ENCODE measurements around the gene HNRNPH2. TPM values are rescaled to one million over a fixed set of nuclear protein-coding genes. Genes with fewer than 3 reads are reported as not detected.

The HNRNPH2 gene
- total and polyA plus RNA-seq, 12 donors, result 30.7 to 74.9 (median 59.3) TPM

- ATAC-seq (peak in 6 of 8 donors; percentile 29 to 94 (median 63)), DNase-seq (peak in 1 of 2 donors; percentile 32)
- H3K27me3 ChIP-seq, result no peaks in the 10 kb centered on the region
- H3K9me3 ChIP-seq, result peaks cover 0 to 2% (median 0%) of the 10 kb centered on the region in 11 donors
- no peak for TF ChIP-seq CTCF (IDR thresholded peaks at IDR 0.05)
- H3K4me3 ChIP-seq, result no peak overlapping the region
- peaks cover 0 to 61% (median 0%) of the 10 kb centered on the region in 9 donors for H3K36me3 ChIP-seq
- no peak overlapping the region for H3K27ac ChIP-seq
- 48 to 58% methylated on average over 2 of the region's 2 CpGs for WGBS, 2 donors
- intact Hi-C loops (cut with DNase I), result no loop called here
- peaks cover 0 to 18% (median 4%) of the 10 kb centered on the region in 9 donors for H3K4me1 ChIP-seq
Measured at GRCh38 chrX:101450961-101451360, 42.9 kb downstream of the HNRNPH2 start.

DNA sequence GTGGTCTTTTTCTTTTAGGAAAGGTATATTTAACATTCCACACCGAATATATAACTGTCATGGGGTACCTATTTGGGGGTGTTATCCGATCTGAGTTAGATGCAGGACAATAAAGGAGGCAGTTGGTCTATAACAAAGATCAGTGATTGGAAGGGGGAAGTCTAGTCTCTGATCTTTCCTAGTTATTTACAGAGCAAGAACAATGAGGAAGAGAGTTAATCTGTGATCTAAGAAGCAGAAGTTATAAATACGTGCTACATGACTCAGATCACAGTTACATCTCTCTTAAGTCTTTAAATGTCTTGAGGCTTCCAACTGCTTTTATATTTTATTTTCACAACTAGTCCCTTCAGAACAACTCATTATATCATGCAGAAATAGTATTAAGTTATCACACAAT is 44.0 kb downstream of the HNRNPH2 start:
- ATAC-seq, result no peak
- Histone ChIP-seq H3K9me3 (peaks cover 0 to 2% (median 0%) of the 10 kb centered on the region in 11 donors), H3K4me3 (no peak overlapping the region), H3K4me1 (peaks cover 0 to 18% (median 4%) of the 10 kb centered on the region in 9 donors), H3K27me3 (no peaks in the 10 kb centered on the region), H3K36me3 (peaks cover 0 to 53% (median 0%) of the 10 kb centered on the region in 9 donors), H3K27ac (peak overlapping the region in 1 of 10 donors; percentile 42)
- intact Hi-C loops (cut with DNase I), result no loop called here
- WGBS, 2 donors, result 77 to 87% methylated on average over 3 of the region's 3 CpGs
- no peak for DNase-seq
- TF ChIP-seq CTCF (IDR thresholded peaks at IDR 0.05), result no peak

DNA sequence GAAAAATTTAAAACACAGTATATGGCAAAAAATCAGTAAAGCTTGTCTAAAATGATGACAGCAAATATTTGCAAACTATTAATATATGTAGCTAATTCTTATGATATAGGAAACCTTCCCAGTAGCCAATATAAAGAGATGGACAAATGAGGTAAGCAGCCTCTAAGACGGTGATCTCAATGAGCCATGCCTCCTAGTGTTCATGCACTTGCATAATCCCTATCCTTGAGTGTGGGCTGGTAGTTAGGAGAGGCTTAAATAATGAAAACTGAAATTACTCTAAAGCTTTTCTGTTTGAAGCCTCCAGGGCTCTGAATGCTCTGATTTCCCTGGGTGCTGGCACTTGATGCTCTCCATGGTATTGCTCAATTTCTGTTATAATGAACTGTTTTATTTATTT is 52.6 kb downstream of the HNRNPH2 start:
- ATAC-seq (no peak), DNase-seq (no peak)
- no peaks in the 10 kb centered on the region for H3K9me3 ChIP-seq
- no peaks in the 10 kb centered on the region for H3K4me1 ChIP-seq
- 82 to 84% methylated on average over 1 of the region's 1 CpG for WGBS, 2 donors
- H3K27ac ChIP-seq, result no peak overlapping the region
- H3K36me3 ChIP-seq, result peaks cover 0 to 29% (median 0%) of the 10 kb centered on the region in 9 donors
- intact Hi-C loops (cut with DNase I), result no loop called here
- no peak overlapping the region for H3K4me3 ChIP-seq
- H3K27me3 ChIP-seq, result peaks cover 0 to 6% (median 0%) of the 10 kb centered on the region in 7 donors
- TF ChIP-seq CTCF (IDR thresholded peaks at IDR 0.05), result no peak

DNA sequence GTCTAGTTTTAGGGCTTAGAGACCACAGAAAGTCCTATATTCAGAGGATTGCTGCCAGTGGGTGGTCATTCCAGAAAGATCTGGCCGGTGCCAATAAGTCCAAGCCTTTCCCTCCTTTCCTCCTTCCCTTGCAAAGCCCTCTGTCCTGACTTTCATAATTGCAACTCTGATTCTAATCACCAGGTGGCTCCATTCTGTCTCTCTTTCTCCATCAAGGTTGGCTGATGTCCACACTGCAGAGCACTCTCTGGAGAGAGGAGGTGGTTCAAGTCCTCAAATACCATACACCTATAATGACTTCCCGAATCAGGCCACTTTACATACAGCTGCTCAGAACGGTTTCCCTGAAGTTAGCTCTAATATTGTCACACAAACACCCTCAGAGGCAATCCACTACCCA is 54.9 kb downstream of the HNRNPH2 start:
- no peaks in the 10 kb centered on the region for H3K9me3 ChIP-seq
- TF ChIP-seq CTCF (IDR thresholded peaks at IDR 0.05), result peak in 3 of 9 donors; percentile 9 to 33 (median 27)
- ATAC-seq (no peak), DNase-seq (no peak)
- intact Hi-C loops (cut with DNase I), result no loop called here
- H3K4me1 ChIP-seq, result no peaks in the 10 kb centered on the region
- H3K27me3 ChIP-seq, result peaks cover 0 to 10% (median 0%) of the 10 kb centered on the region in 7 donors
- H3K36me3 ChIP-seq, result peaks cover 0 to 24% (median 0%) of the 10 kb centered on the region in 9 donors
- no peak overlapping the region for H3K4me3 ChIP-seq
- no peak overlapping the region for H3K27ac ChIP-seq
- 76% methylated on average over 3 of the region's 3 CpGs for WGBS, 2 donors

Other genes with a start within 250 kb of the HNRNPH2 start
- gene DRP2, start 188.4 kb upstream of the HNRNPH2 start, total RNA-seq, result under 1 TPM in 5 of 10 donors, not detected in 5; 0.04 to 0.24 (median 0.09) TPM
- gene DRP2, start 188.4 kb upstream of the HNRNPH2 start, polyA plus RNA-seq, result under 1 TPM; 0.01 to 0.07 TPM
- under 1 TPM in 1 of 10 donors, not detected in 9; 0.15 TPM for gene TAF7L, start 116.9 kb upstream of the HNRNPH2 start, total RNA-seq
- gene TAF7L, start 116.9 kb upstream of the HNRNPH2 start, polyA plus RNA-seq, result under 1 TPM in 1 of 2 donors, not detected in 1; 0.01 TPM
- gene TIMM8A, start 59.5 kb upstream of the HNRNPH2 start, total RNA-seq, result 10 to 100 TPM; 13.9 to 28.2 (median 19.7) TPM
- 10 to 100 TPM in 1 of 2 donors, 1 to 10 TPM in 1; 6.8 to 17.2 TPM for gene TIMM8A, start 59.5 kb upstream of the HNRNPH2 start, polyA plus RNA-seq
- 1 to 10 TPM in 7 of 10 donors, under 1 TPM in 3; 0.47 to 7.0 (median 1.6) TPM for gene BTK, start 22.0 kb upstream of the HNRNPH2 start, total RNA-seq
- 1 to 10 TPM; 1.2 to 1.6 TPM for gene BTK, start 22.0 kb upstream of the HNRNPH2 start, polyA plus RNA-seq
- gene RPL36A, start 17.2 kb upstream of the HNRNPH2 start, total RNA-seq, result 10 to 100 TPM; 30.8 to 98.9 (median 53.9) TPM
- gene RPL36A, start 17.2 kb upstream of the HNRNPH2 start, polyA plus RNA-seq, result 1,000 to 10,000 TPM; 1,515 to 2,119 TPM
- 10 to 100 TPM in 3 of 10 donors, 1 to 10 TPM in 7; 6.0 to 22.3 (median 8.6) TPM for gene GLA, start 297 bp upstream of the HNRNPH2 start, total RNA-seq
- gene GLA, start 297 bp upstream of the HNRNPH2 start, polyA plus RNA-seq, result 10 to 100 TPM; 20.7 to 33.9 TPM
- 1 to 10 TPM; 3.5 to 8.8 (median 5.5) TPM for gene ARMCX4, start 77.2 kb downstream of the HNRNPH2 start, total RNA-seq
- 10 to 100 TPM in 1 of 2 donors, 1 to 10 TPM in 1; 4.6 to 21.9 TPM for gene ARMCX4, start 77.2 kb downstream of the HNRNPH2 start, polyA plus RNA-seq
- 10 to 100 TPM; 33.3 to 51.9 (median 37.7) TPM for gene ARMCX1, start 142.3 kb downstream of the HNRNPH2 start, total RNA-seq
- gene ARMCX1, start 142.3 kb downstream of the HNRNPH2 start, polyA plus RNA-seq, result 10 to 100 TPM; 13.7 to 16.1 TPM
- gene ARMCX6, start 209.8 kb downstream of the HNRNPH2 start, total RNA-seq, result 10 to 100 TPM; 16.8 to 43.1 (median 35.1) TPM
- 10 to 100 TPM; 11.1 to 29.0 TPM for gene ARMCX6, start 209.8 kb downstream of the HNRNPH2 start, polyA plus RNA-seq
- 10 to 100 TPM; 54.6 to 81.2 (median 62.7) TPM for gene ARMCX3, start 214.9 kb downstream of the HNRNPH2 start, total RNA-seq
- 10 to 100 TPM; 32.6 to 33.2 TPM for gene ARMCX3, start 214.9 kb downstream of the HNRNPH2 start, polyA plus RNA-seq